ENCODE results near the gene NFIX. TPM values are rescaled to one million over a fixed set of nuclear protein-coding genes. Genes with fewer than 3 reads are reported as not detected.

Gene NFIX
- total RNA-seq, 1 donor from 2014 or later, result 41.6 TPM

DNA sequence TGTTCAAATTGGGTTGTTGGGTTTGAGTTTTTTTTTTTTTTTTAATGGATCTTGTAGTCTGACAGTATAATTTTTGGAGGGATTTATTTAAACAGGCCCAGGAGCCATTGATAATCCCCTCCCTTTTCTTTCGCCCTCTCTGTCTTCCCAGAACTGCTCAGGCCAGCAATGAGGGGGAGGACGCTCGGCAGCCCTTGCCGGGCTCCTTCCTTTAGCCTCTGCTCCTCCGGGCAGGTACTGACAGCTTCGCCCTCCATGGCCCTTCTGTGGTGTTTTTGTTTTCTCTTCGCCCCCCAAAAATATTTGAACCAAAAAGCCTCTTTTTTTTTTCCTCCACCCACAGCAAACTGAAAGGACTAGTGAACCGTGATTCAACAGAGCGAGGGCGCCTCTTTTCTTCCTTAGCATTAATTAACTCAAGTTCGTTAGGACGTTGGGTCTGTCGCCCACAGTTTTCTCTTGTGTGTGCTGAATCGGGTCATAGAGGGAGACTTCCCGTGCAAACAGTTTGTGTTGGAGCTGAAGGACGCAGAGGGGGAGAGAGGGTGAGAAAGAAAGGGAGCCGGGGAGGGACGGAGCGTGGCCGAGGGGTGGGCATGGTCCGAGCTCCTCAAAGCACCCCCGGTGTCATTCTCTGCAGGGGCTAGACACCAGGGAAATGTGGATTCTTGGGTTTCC, 21.5 kb downstream of the NFIX start:
- peak in 1 of 2 donors; percentile 31 for DNase-seq (ENCODE audit: low spot score in 2 of 2)
- FAIRE-seq, result no peak

DNA sequence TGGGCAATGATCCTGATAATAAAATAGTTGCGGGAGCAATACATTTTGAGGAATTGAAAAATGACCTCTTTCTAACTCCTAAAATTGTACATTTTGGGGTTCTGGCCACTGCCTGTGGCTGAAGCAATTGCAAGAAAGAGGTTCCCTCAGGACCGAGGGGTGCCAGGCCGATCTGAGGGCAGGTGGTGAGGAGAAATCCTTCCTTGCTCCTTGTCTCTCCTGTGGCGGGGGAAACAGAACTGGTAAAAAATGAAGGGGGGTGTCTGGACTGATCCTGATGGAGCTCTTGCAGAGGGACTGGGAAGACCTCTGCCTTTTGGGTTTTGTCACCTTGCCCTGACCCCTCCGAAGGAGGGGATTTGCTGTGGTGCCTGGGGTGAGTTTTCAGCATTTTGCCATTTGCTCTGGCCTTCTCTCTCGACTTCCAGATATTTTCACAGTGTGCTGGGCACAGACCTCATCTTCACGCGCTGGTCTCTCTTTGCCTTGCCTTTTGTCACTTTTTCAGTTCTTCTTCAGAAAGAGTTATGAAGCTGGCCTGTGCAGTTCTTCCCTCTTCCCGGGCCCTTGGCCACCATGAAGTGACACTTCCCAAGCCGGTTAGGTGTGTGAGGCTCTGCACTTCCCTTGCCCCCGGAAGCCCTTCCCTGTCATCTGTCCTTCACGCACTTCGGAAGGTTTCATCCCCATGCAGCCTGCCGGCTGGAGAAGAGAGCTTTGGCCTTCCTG, 22.2 kb downstream of the NFIX start:
- DNase-seq (ENCODE audit: low spot score in 2 of 2) (no peak), FAIRE-seq (no peak)

DNA sequence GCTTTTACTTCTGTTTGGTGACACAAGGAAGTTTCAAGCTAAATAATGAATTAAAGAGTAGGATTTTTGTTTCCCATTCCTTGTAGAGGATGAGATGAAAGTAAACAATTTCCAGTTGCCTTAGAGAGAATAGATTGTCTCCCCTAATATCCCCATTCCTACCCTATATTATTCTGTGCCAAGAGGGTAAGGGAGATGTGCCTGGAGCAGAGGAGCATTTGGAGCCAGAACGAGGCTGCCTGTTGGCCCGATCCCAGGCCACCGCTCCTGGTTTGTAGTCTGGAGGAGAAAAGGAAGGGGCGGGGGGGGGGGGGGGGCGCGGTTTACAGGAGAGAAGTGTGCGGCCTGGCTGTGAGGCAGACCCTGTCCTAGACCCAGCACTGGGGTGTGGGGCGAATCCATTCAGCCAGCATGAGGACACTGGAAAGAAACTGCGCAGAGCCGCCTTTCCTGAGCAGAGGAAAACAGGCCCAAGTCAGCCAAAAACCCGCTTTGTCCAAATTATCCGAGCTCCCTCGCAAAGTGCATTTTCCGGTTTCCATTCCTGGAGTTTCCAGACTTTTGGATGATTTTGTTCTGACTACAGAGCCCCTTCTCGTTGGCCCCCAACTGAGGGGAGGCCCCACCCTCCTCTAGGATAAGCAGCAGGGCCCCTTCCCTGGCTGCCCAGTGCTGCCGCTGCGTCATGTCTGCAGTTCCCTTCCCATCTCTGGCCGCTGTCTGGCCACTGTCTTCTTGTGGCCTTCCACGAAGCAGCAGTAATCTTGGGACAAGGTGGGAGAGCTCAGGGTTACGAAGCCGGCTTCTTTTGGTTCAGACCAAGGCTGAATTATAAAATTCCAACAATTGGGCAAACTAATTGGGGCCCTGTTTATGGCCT, 23.0 kb downstream of the NFIX start:
- FAIRE-seq, result no peak
- DNase-seq (ENCODE audit: low spot score in 2 of 2), result peak in 1 of 2 donors; percentile 42

- DNase-seq (ENCODE audit: low spot score in 2 of 2) (no peak), FAIRE-seq (no peak)
Measured at GRCh38 chr19:13019332-13019731, 24.1 kb downstream of the NFIX start.

- no peak for DNase-seq (ENCODE audit: low spot score in 2 of 2)
- no peak for FAIRE-seq
Measured at GRCh38 chr19:13020002-13020414, 24.7 kb downstream of the NFIX start.

DNA sequence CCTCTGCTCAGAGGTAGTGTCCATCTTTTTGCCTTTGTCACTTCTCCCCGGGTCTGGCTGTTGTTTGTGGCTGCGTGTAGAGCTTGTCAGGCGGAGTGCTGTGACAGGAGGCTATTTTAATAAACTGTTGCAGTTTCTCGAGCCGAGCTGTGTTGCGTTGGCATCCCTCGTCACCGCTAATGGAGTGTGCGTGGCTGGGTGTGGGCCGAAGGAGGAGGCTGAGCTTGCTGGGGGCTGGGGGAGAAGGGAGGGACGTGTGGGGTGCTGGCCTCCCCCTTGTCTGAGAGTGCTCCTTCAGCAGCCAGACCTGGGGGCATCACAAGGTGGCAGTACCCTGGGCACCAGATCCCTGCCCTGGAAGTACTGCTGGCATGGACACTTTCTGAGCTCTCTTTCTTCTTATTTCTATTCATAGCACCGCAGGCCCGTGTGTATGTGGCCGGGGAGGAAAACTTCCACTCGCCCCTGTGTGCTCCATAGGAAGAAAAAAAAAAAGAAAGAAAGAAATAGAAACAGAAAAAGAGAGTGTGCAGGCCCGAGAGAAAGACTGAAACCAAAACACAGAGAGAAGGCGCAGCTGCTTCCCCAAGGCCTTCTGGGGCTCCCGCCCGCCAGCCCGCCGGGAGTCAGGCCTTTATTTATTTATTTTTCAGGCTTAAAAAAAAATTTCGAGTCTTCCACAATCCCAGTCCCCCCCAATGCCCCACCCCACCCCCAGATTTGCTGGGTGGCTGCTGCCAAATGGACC, 27.0 kb downstream of the NFIX start:
- DNase-seq (ENCODE audit: low spot score in 2 of 2), result peak in 1 of 2 donors; percentile 51
- no peak for FAIRE-seq

DNA sequence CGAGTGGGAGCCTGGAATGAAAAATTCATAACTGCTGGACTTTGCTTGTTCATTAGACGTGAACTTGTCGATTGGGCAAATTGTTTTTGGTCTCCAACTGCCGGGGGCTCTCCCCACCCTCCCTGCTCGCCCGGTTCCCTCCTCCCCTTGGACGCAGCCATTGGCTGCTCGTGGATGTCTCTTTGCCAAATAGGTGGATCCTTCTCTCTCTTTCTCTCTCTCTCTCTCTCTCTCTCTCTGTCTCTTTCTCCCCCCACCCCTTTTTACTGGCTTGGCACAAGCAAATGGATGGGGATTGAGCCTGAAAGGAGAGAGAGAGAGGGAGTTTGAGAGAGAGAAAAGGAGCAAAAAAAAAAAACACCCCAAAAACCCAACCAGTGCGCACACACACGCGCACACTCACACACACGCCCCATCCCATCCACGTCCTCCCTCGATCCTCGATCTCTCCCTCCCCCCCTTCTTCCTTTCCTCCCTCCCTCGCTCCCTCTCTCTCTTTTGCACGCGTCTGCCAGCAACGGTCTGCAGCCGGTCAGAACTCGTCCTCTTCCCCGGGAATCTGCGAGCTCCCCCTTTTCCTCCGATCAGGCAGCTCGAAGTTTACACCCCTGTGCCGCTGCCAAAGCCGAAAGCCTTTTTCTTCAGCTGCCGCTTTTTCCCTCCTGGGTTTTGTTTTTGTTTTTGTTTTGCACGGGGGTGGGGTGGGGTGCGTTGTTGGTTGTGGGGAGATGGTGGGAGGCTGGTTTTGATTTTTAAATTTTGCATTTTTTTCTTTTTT, 27.8 kb downstream of the NFIX start:
- DNase-seq (ENCODE audit: low spot score in 2 of 2), result peak; percentile 75 to 76
- FAIRE-seq, result no peak

GRCh38 chr19:13023656-13024055, 28.4 kb downstream of the NFIX start:
- peak in 1 of 2 donors; percentile 33 for DNase-seq (ENCODE audit: low spot score in 2 of 2)

DNA sequence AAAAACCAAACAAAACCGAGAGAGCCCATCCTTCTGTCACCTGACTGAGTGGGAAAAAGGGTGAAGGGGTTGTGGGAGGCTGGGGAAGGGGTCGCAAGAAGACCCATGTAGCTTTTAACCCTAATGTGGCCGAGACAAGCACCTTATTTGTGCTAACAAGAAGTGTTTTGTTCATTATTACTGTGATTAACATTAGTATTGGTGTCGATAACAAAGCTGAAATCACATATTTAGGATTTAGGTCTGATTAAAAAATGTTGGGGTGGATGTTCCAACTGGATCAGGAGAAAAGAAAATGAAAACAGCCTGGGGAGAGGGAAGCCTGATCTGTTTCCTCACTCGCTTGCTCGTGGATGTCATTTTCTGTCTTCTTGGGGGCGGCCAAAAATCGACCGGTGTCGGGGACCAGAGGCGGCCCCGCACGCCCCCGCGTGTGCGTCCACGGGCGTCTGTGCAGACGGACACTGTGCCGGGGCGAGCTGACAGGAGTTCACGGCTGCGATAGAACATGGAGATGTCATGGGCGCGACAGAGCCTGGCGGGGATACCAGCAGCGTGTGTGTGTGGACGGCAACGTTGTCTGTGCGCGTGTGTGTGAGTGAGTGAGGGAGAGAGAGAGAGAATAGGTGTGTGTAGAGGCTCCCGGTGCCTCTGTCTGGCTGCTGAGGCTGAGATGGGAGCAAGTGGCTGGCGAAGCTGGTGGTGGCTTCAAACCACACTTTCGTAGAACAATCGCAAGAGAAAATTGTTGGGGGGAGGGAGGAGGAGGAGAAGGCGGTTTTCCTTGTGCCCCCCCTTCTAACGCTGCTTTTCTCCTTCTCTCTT, 29.1 kb downstream of the NFIX start:
- FAIRE-seq (no peak), DNase-seq (ENCODE audit: low spot score in 2 of 2) (no peak)

More at GRCh38 chr19:13023656-13024055, 28.4 kb downstream of the NFIX start:
- no peak for FAIRE-seq

DNA sequence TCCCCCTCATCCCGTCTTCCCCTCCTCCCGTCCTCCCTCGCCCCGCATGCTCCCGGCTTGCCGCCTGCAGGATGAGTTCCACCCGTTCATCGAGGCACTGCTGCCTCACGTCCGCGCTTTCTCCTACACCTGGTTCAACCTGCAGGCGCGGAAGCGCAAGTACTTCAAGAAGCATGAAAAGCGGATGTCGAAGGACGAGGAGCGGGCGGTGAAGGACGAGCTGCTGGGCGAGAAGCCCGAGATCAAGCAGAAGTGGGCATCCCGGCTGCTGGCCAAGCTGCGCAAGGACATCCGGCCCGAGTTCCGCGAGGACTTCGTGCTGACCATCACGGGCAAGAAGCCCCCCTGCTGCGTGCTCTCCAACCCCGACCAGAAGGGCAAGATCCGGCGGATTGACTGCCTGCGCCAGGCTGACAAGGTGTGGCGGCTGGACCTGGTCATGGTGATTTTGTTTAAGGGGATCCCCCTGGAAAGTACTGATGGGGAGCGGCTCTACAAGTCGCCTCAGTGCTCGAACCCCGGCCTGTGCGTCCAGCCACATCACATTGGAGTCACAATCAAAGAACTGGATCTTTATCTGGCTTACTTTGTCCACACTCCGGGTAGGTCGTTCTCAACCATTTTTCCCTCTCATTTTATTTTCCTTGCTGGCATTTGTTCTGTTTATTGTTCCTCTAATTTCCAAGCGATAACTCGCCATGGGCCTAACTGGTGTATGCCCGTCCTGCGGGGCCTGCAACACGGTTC, 29.8 kb downstream of the NFIX start:
- DNase-seq (ENCODE audit: low spot score in 2 of 2), result no peak
- FAIRE-seq, result no peak

- FAIRE-seq, result no peak
Measured at GRCh38 chr19:13025819-13026456, 30.7 kb downstream of the NFIX start.

DNA sequence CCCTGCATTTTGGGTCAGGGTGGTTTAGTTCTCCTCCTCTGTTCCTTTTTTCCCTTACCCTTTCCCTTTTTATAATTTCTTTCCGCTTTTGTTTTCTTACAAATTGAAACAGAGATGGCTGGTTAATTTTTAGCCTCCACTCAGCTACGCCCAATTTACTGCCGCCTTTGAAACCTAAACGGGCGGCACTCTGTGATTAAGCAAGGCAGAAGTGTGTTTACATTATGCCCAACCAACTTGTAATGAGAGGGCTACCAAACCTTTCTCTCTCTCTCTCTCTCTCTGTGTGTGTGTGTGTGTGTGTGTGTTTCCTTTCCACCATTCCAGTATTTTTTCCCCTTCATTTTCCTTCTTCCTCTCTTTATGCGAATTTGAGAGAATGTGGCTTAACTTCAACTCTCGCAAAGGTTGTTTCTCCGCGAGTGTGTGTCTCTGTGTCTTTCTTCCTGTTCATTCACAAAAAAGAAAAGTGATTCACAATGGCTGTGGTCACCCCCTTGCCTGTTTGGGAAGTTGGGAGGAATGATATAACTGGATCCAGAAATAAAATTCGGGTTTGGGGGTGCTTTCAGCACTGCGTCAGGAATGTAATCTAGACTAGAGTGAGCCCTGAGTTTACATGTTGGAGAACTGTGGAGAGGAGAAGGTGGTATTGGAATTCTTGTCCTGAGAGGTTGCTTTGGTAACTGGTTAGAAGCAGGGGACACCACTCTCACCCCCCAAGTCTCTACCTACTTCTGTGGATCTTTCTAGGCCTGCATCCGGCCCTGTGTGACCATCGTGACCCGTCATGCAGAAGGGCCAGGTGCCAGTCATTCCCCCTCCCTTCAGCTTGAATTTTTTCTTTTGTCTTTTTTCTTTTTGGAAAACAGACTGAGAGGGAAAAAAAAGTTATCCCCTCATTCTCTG, 31.4 kb downstream of the NFIX start:
- DNase-seq (ENCODE audit: low spot score in 2 of 2) (no peak), FAIRE-seq (no peak)

More at GRCh38 chr19:13025819-13026456, 30.7 kb downstream of the NFIX start:
- DNase-seq (ENCODE audit: low spot score in 2 of 2), result no peak

DNA sequence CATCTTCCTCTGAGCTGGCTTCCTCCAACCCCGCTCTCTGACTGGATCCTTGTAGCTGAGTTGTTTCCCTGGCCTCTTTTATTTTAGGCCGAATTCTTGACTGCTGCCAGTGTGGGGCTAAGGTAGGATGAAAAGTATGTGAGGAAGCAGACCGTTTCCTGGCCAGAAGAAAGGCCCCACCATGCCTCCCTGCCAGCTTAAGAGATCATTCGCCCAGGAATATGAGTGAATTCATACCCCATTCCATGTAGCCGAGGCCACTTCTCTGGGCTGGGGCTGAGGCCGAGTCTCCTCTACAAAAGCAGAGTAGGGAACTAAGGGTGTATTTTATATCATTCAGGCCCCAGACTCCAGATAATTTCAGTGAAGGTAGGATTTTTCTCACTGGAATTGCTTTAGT, 32.3 kb downstream of the NFIX start:
- FAIRE-seq (no peak), DNase-seq (ENCODE audit: low spot score in 2 of 2) (no peak)

GRCh38 chr19:13028027-13028426, 32.8 kb downstream of the NFIX start:
- no peak for FAIRE-seq
- DNase-seq (ENCODE audit: low spot score in 2 of 2), result no peak

DNA sequence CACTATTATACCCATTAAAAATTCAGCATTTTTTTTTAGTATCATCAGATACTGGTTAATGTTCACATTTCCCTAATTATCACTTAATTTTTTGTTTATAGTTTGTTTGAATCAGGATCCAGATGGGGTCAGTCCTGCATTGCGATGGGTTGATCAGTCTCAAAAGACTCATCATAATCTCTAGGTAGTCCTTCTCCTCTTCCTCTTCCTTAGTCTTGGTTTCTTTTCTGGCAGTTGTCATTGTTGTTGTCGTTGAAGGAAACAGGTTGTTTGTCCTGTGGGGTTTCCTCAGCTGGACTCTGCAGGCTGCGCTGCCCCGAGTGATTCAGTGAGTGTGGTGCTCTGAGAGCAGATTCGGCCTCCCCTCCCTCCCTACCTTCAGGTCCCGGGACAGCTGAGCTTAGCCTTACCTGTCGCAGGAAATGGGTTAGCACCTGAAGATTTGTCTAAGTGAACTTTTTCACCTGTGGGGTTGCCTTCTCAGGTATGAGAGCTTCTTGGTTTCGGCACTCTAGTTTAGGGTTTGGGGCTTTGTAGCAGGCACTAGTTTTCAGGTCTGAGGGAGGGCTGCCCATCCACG, 34.1 kb downstream of the NFIX start:
- no peak for FAIRE-seq
- DNase-seq (ENCODE audit: low spot score in 2 of 2), result no peak

- no peak for FAIRE-seq
Measured at GRCh38 chr19:13029893-13030292, 34.6 kb downstream of the NFIX start.

More at GRCh38 chr19:13029893-13030292, 34.6 kb downstream of the NFIX start:
- DNase-seq (ENCODE audit: low spot score in 2 of 2), result no peak

Measured in frontal cortex (tissue), 4 donors.